KG1 (cell line): ENCODE data around the gene A1BG.
A peak's percentile ranks its signal among the peaks of the same experiment; 100 is the strongest.
"Not testable (repeated sequence)": the region's sequence is repeated elsewhere in the genome, so short reads cannot be mapped to it uniquely, and the experiment has no call there.

Source experiments
- DNase-seq: peaks from one replicate; lab custom pipeline; 2025; lab: John Stamatoyannopoulos, UW

Gene A1BG

GRCh38 chr19:58386576-58387337, 33.5 kb upstream of the A1BG start, which contains the start of gene RPS5:
RPS5 (plus strand) TSS chr19:58387269; CDS start chr19:58388138, 869 bp downstream.
- DNase-seq: peak; percentile 98

GRCh38 chr19:58385891-58386575, 32.7 kb upstream of the A1BG start:
- DNase-seq: no peak

- no peak for DNase-seq
These were observed 32.1 kb upstream of the A1BG start for GRCh38 chr19:58385313-58385890.

- DNase-seq: no peak
These were observed 29.8 kb upstream of the A1BG start for GRCh38 chr19:58382997-58383603.

GRCh38 chr19:58381460-58382212, 28.3 kb upstream of the A1BG start:
- DNase-seq: no peak

GRCh38 chr19:58380662-58381459, 27.6 kb upstream of the A1BG start, which contains the start of gene ZNF837:
ZNF837 (minus strand) TSS chr19:58381030; CDS start chr19:58369332, 11,698 bp downstream.
- DNase-seq: peak; percentile 100

GRCh38 chr19:58380037-58380661, 26.9 kb upstream of the A1BG start:
- no peak for DNase-seq

- DNase-seq: no peak
These were observed 26.0 kb upstream of the A1BG start for GRCh38 chr19:58379246-58379645.

- not testable (repeated sequence) for DNase-seq
These were observed 23.4 kb upstream of the A1BG start for GRCh38 chr19:58376724-58377123.

GRCh38 chr19:58374200-58374599, 20.9 kb upstream of the A1BG start:
- no peak for DNase-seq

GRCh38 chr19:58372311-58373133, 19.2 kb upstream of the A1BG start:
- DNase-seq: no peak

- no peak for DNase-seq
These were observed 15.5 kb upstream of the A1BG start for GRCh38 chr19:58368561-58369360.

- DNase-seq: no peak
These were observed 14.6 kb upstream of the A1BG start for GRCh38 chr19:58367698-58368454.

- DNase-seq: no peak
These were observed 13.5 kb upstream of the A1BG start for GRCh38 chr19:58366585-58367430.

GRCh38 chr19:58364146-58364545, 10.9 kb upstream of the A1BG start:
- peak; percentile 86 for DNase-seq

GRCh38 chr19:58362272-58362994, 9.1 kb upstream of the A1BG start, which contains the start of gene ZNF497:
ZNF497 (minus strand) TSS chr19:58362751; CDS start chr19:58357635, 5,116 bp downstream.
- peak; percentile 88 for DNase-seq
